ENCODE measurements around the gene KYNU. TPM values are rescaled to one million over a fixed set of nuclear protein-coding genes. Genes with fewer than 3 reads are reported as not detected.
A peak's percentile ranks its signal among the peaks of the same experiment; 100 is the strongest.
"Not testable (repeated sequence)": the region's sequence is repeated elsewhere in the genome, so short reads cannot be mapped to it uniquely, and the experiment has no call there.

Gene KYNU
- total RNA-seq, 1 donor from 2014 or later = 6.0 TPM

- ATAC-seq (no peak), DNase-seq (ENCODE audit: low spot score) (no peak)
- intact Hi-C loops (cut with DNase I) = no loop called here
These were observed 105.7 kb downstream of the KYNU start for GRCh38 chr2:142983174-142983573.

GRCh38 chr2:142984657-142985056, 107.2 kb downstream of the KYNU start:
- intact Hi-C loops (cut with DNase I) = loop anchor here (5.0 kb wide), 1 partner anchor 697 kb away; no protein-coding TSS in a partner anchor
- no peak for ATAC-seq
- no peak for DNase-seq (ENCODE audit: low spot score)

GRCh38 chr2:142987044-142987443, 109.6 kb downstream of the KYNU start:
- intact Hi-C loops (cut with DNase I) = loop anchor here (5.0 kb wide), 1 partner anchor 700 kb away; no protein-coding TSS in a partner anchor
- ATAC-seq = no peak
- DNase-seq (ENCODE audit: low spot score) = no peak

GRCh38 chr2:142989273-142990204, 112.1 kb downstream of the KYNU start:
- DNase-seq (ENCODE audit: low spot score) = no peak
- intact Hi-C loops (cut with DNase I) = loop anchor here (5.0 kb wide), 1 partner anchor 702 kb away; no protein-coding TSS in a partner anchor
- no peak for ATAC-seq

GRCh38 chr2:142991295-142991694, 113.8 kb downstream of the KYNU start:
- intact Hi-C loops (cut with DNase I) = no loop called here
- ATAC-seq (no peak), DNase-seq (ENCODE audit: low spot score) (no peak)

- intact Hi-C loops (cut with DNase I) = no loop called here
- ATAC-seq = no peak
These were observed 115.4 kb downstream of the KYNU start for GRCh38 chr2:142992840-142993239.

GRCh38 chr2:142993771-142994170, 116.3 kb downstream of the KYNU start:
- intact Hi-C loops (cut with DNase I) = no loop called here
- DNase-seq (ENCODE audit: low spot score) = no peak
- ATAC-seq = no peak

More at GRCh38 chr2:142992840-142993239, 115.4 kb downstream of the KYNU start:
- DNase-seq (ENCODE audit: low spot score) = no peak

GRCh38 chr2:142994665-142995064, 117.2 kb downstream of the KYNU start:
- ATAC-seq (no peak), DNase-seq (ENCODE audit: low spot score) (no peak)
- intact Hi-C loops (cut with DNase I) = no loop called here

GRCh38 chr2:142997231-142997630, 119.8 kb downstream of the KYNU start:
- DNase-seq (ENCODE audit: low spot score) = no peak
- intact Hi-C loops (cut with DNase I) = no loop called here

GRCh38 chr2:143000599-143000998, 123.1 kb downstream of the KYNU start:
- DNase-seq (ENCODE audit: low spot score) = no peak
- intact Hi-C loops (cut with DNase I) = no loop called here
- no peak for ATAC-seq

More at GRCh38 chr2:142997231-142997630, 119.8 kb downstream of the KYNU start:
- ATAC-seq = no peak

- intact Hi-C loops (cut with DNase I) = no loop called here
- ATAC-seq (no peak), DNase-seq (ENCODE audit: low spot score) (no peak)
These were observed 124.0 kb downstream of the KYNU start for GRCh38 chr2:143001501-143001900.

GRCh38 chr2:143015656-143016055, 138.2 kb downstream of the KYNU start:
- no peak for DNase-seq (ENCODE audit: low spot score)
- intact Hi-C loops (cut with DNase I) = no loop called here
- ATAC-seq = no peak

- ATAC-seq (peak; percentile 69), DNase-seq (ENCODE audit: low spot score) (peak; percentile 58)
- intact Hi-C loops (cut with DNase I) = no loop called here
These were observed 149.1 kb downstream of the KYNU start for GRCh38 chr2:143026411-143027054.

GRCh38 chr2:143029141-143029540, 151.7 kb downstream of the KYNU start:
- no peak for ATAC-seq
- intact Hi-C loops (cut with DNase I) = no loop called here

GRCh38 chr2:143030127-143030526, 152.7 kb downstream of the KYNU start:
- DNase-seq (ENCODE audit: low spot score) (no peak), ATAC-seq (peak; percentile 50)
- intact Hi-C loops (cut with DNase I) = no loop called here

More at GRCh38 chr2:143029141-143029540, 151.7 kb downstream of the KYNU start:
- no peak for DNase-seq (ENCODE audit: low spot score)

GRCh38 chr2:143034292-143035074, 157.0 kb downstream of the KYNU start:
- intact Hi-C loops (cut with DNase I) = no loop called here
- ATAC-seq = peak; percentile 87
- DNase-seq (ENCODE audit: low spot score) = peak; percentile 63

GRCh38 chr2:143051465-143051864, 174.0 kb downstream of the KYNU start:
- no peak for DNase-seq (ENCODE audit: low spot score)
- intact Hi-C loops (cut with DNase I) = no loop called here
- no peak for ATAC-seq

- ATAC-seq; intact Hi-C loops (cut with DNase I); DNase-seq (ENCODE audit: low spot score): not testable (repeated sequence)
These were observed 176.0 kb downstream of the KYNU start for GRCh38 chr2:143053437-143053836.

- DNase-seq (ENCODE audit: low spot score) (no peak), ATAC-seq (no peak)
- intact Hi-C loops (cut with DNase I) = no loop called here
These were observed 179.1 kb downstream of the KYNU start for GRCh38 chr2:143056550-143056949.
